Vagina (tissue), 2 donors: ENCODE results near the gene DNPH1.

Experiments
- CTCF ChIP-seq, 3 experiments: fragments of 450-650 bp in 2 of 3; fragments of 200-600 bp in 1 of 3; sonication (generic) in 1 of 3; IDR thresholded peaks; one replicate each; pipeline ENCODE4 v1.5.1; 2017 to 2019; ENCODE audit warnings: antibody characterized with exemption in 3 of 3, mild to moderate bottlenecking in 2 of 3, moderate library complexity in 2 of 3
- POLR2AphosphoS5 ChIP-seq, 2 donors: sonication (generic); formaldehyde crosslinking; IDR thresholded peaks; one replicate each; pipeline ENCODE4 v1.9.0; 2017; ENCODE audit warnings: antibody characterized with exemption in 2 of 2, mild to moderate bottlenecking in 2 of 2, low read depth in 1 of 2; ENCODE audit not compliant: insufficient read depth in 1 of 2

DNA sequence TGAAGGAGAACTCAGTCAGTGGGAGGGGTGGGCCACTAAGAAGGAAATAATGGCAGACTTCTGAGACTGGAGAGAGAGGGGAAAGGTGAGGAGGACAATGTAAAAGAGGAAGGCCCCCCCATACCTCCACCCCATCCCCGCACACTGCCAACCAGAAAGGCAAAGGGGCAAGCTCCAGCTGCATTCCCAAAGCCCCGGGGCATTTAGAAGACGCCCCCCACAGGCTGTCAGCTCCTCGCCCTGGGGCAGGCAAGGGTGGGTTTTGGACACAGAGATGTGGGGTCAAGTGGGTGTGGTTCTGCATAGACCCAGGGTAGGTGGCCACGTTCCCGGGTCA is 48.0 kb upstream of the DNPH1 start:
- no peak for TF ChIP-seq CTCF (IDR thresholded peaks at IDR 0.05)
- no peak for TF ChIP-seq POLR2AphosphoS5 (IDR thresholded peaks at IDR 0.05; ENCODE audit: insufficient read depth in 1 of 2, low read depth in 1 of 2)
